ENCODE measurements around the gene RAPGEF4. TPM values are rescaled to one million over a fixed set of nuclear protein-coding genes. Genes with fewer than 3 reads are reported as not detected.

Gene RAPGEF4
- total RNA-seq, 2 donors from 2014 or later = 0.19 to 0.65 TPM

GRCh38 chr2:172870396-172870795 is 134.8 kb downstream of the RAPGEF4 start:
- no peaks in the 10 kb centered on the region for H3K36me3 Mint-ChIP-seq (ENCODE audit: insufficient read depth in 2 of 2)
- H3K4me3 Mint-ChIP-seq = no peak overlapping the region
- no peaks in the 10 kb centered on the region for H3K9me3 Mint-ChIP-seq
- no peaks in the 10 kb centered on the region for H3K27me3 Mint-ChIP-seq (ENCODE audit: low read depth)
- ATAC-seq (replicated peaks in 1 of 2) = no peak
- no peak for DNase-seq
- H3K4me1 Mint-ChIP-seq (ENCODE audit: low read depth) = peaks cover 3% of the 10 kb centered on the region
- no peak overlapping the region for H3K27ac Mint-ChIP-seq

- DNase-seq (no peak), ATAC-seq (replicated peaks in 1 of 2) (no peak)
- Mint-ChIP-seq H3K4me1 (ENCODE audit: low read depth) (peaks cover 7% of the 10 kb centered on the region), H3K9me3 (peaks cover 1 to 3% of the 10 kb centered on the region in 2 donors), H3K27me3 (ENCODE audit: low read depth) (peaks cover 12% of the 10 kb centered on the region), H3K4me3 (no peak overlapping the region), H3K27ac (no peak overlapping the region), H3K36me3 (ENCODE audit: insufficient read depth in 2 of 2) (peaks cover 0 to 1% of the 10 kb centered on the region in 2 donors)
Observed at GRCh38 chr2:172877826-172878225, 142.2 kb downstream of the RAPGEF4 start.

- peaks cover 1 to 3% of the 10 kb centered on the region in 2 donors for H3K9me3 Mint-ChIP-seq
- no peak for DNase-seq
- H3K27ac Mint-ChIP-seq = no peak overlapping the region
- no peak overlapping the region for H3K4me3 Mint-ChIP-seq
- peaks cover 0 to 1% of the 10 kb centered on the region in 2 donors for H3K36me3 Mint-ChIP-seq (ENCODE audit: insufficient read depth in 2 of 2)
- ATAC-seq (replicated peaks in 1 of 2) = no peak
- H3K4me1 Mint-ChIP-seq (ENCODE audit: low read depth) = peaks cover 7% of the 10 kb centered on the region
- H3K27me3 Mint-ChIP-seq (ENCODE audit: low read depth) = peaks cover 12% of the 10 kb centered on the region
Observed at GRCh38 chr2:172878260-172878659, 142.6 kb downstream of the RAPGEF4 start.

- H3K27me3 Mint-ChIP-seq (ENCODE audit: low read depth) = no peaks in the 10 kb centered on the region
- H3K4me3 Mint-ChIP-seq = no peak overlapping the region
- H3K9me3 Mint-ChIP-seq = no peaks in the 10 kb centered on the region
- DNase-seq = no peak
- no peaks in the 10 kb centered on the region for H3K4me1 Mint-ChIP-seq (ENCODE audit: low read depth)
- no peaks in the 10 kb centered on the region for H3K36me3 Mint-ChIP-seq (ENCODE audit: insufficient read depth in 2 of 2)
- H3K27ac Mint-ChIP-seq = no peak overlapping the region
- ATAC-seq (replicated peaks in 1 of 2) = no peak
Observed at GRCh38 chr2:172884336-172884735, 148.7 kb downstream of the RAPGEF4 start.

GRCh38 chr2:172885996-172886395 is 150.4 kb downstream of the RAPGEF4 start:
- Mint-ChIP-seq H3K27me3 (ENCODE audit: low read depth) (no peaks in the 10 kb centered on the region), H3K4me3 (no peak overlapping the region), H3K9me3 (no peaks in the 10 kb centered on the region), H3K36me3 (ENCODE audit: insufficient read depth in 2 of 2) (no peaks in the 10 kb centered on the region), H3K27ac (no peak overlapping the region), H3K4me1 (ENCODE audit: low read depth) (no peaks in the 10 kb centered on the region)
- ATAC-seq (replicated peaks in 1 of 2) = no peak
- DNase-seq = no peak

- Mint-ChIP-seq H3K4me3 (no peak overlapping the region), H3K4me1 (ENCODE audit: low read depth) (no peaks in the 10 kb centered on the region), H3K36me3 (ENCODE audit: insufficient read depth in 2 of 2) (no peaks in the 10 kb centered on the region), H3K9me3 (no peaks in the 10 kb centered on the region), H3K27ac (no peak overlapping the region), H3K27me3 (ENCODE audit: low read depth) (no peaks in the 10 kb centered on the region)
- DNase-seq = no peak
- no peak for ATAC-seq (replicated peaks in 1 of 2)
Observed at GRCh38 chr2:172887280-172887679, 151.6 kb downstream of the RAPGEF4 start.

GRCh38 chr2:172888714-172889669 is 153.3 kb downstream of the RAPGEF4 start:
- Mint-ChIP-seq H3K27ac (no peak overlapping the region), H3K4me3 (no peak overlapping the region), H3K4me1 (ENCODE audit: low read depth) (no peaks in the 10 kb centered on the region), H3K36me3 (ENCODE audit: insufficient read depth in 2 of 2) (no peaks in the 10 kb centered on the region), H3K27me3 (ENCODE audit: low read depth) (peaks cover 8% of the 10 kb centered on the region), H3K9me3 (no peaks in the 10 kb centered on the region)
- no peak for DNase-seq
- ATAC-seq (replicated peaks in 1 of 2) = no peak

- H3K27ac Mint-ChIP-seq = no peak overlapping the region
Observed at GRCh38 chr2:172889768-172890430, 154.3 kb downstream of the RAPGEF4 start.

GRCh38 chr2:172893111-172893510 is 157.5 kb downstream of the RAPGEF4 start:
- DNase-seq (no peak), ATAC-seq (replicated peaks in 1 of 2) (no peak)
- Mint-ChIP-seq H3K4me1 (ENCODE audit: low read depth) (no peaks in the 10 kb centered on the region), H3K4me3 (no peak overlapping the region), H3K27ac (no peak overlapping the region), H3K36me3 (ENCODE audit: insufficient read depth in 2 of 2) (no peaks in the 10 kb centered on the region), H3K9me3 (no peaks in the 10 kb centered on the region), H3K27me3 (ENCODE audit: low read depth) (peaks cover 10% of the 10 kb centered on the region)

More at GRCh38 chr2:172889768-172890430, 154.3 kb downstream of the RAPGEF4 start:
- DNase-seq = no peak
- ATAC-seq (replicated peaks in 1 of 2) = no peak
- Mint-ChIP-seq H3K4me1 (ENCODE audit: low read depth) (no peaks in the 10 kb centered on the region), H3K36me3 (ENCODE audit: insufficient read depth in 2 of 2) (no peaks in the 10 kb centered on the region), H3K4me3 (no peak overlapping the region), H3K27me3 (ENCODE audit: low read depth) (peaks cover 8% of the 10 kb centered on the region), H3K9me3 (no peaks in the 10 kb centered on the region)

- no peak for DNase-seq
- Mint-ChIP-seq H3K27ac (no peak overlapping the region), H3K9me3 (no peaks in the 10 kb centered on the region), H3K4me3 (no peak overlapping the region), H3K27me3 (ENCODE audit: low read depth) (peaks cover 16% of the 10 kb centered on the region), H3K4me1 (ENCODE audit: low read depth) (no peaks in the 10 kb centered on the region), H3K36me3 (ENCODE audit: insufficient read depth in 2 of 2) (no peaks in the 10 kb centered on the region)
- ATAC-seq (replicated peaks in 1 of 2) = no peak
Observed at GRCh38 chr2:172893671-172894070, 158.0 kb downstream of the RAPGEF4 start.

- Mint-ChIP-seq H3K4me3 (no peak overlapping the region), H3K36me3 (ENCODE audit: insufficient read depth in 2 of 2) (no peaks in the 10 kb centered on the region)
- no peak for DNase-seq
Observed at GRCh38 chr2:172894689-172895387, 159.2 kb downstream of the RAPGEF4 start.

GRCh38 chr2:172896661-172897081 is 161.0 kb downstream of the RAPGEF4 start:
- Mint-ChIP-seq H3K4me1 (ENCODE audit: low read depth) (no peaks in the 10 kb centered on the region), H3K27me3 (ENCODE audit: low read depth) (peaks cover 19% of the 10 kb centered on the region), H3K9me3 (no peaks in the 10 kb centered on the region), H3K36me3 (ENCODE audit: insufficient read depth in 2 of 2) (no peaks in the 10 kb centered on the region), H3K27ac (no peak overlapping the region), H3K4me3 (no peak overlapping the region)
- DNase-seq (no peak), ATAC-seq (replicated peaks in 1 of 2) (no peak)

More at GRCh38 chr2:172894689-172895387, 159.2 kb downstream of the RAPGEF4 start:
- no peak overlapping the region for H3K27ac Mint-ChIP-seq
- H3K4me1 Mint-ChIP-seq (ENCODE audit: low read depth) = no peaks in the 10 kb centered on the region
- ATAC-seq (replicated peaks in 1 of 2) = no peak
- H3K9me3 Mint-ChIP-seq = no peaks in the 10 kb centered on the region
- H3K27me3 Mint-ChIP-seq (ENCODE audit: low read depth) = peaks cover 19% of the 10 kb centered on the region

- Mint-ChIP-seq H3K4me3 (no peak overlapping the region), H3K27ac (no peak overlapping the region), H3K36me3 (ENCODE audit: insufficient read depth in 2 of 2) (no peaks in the 10 kb centered on the region), H3K9me3 (no peaks in the 10 kb centered on the region), H3K27me3 (ENCODE audit: low read depth) (peaks cover 11% of the 10 kb centered on the region), H3K4me1 (ENCODE audit: low read depth) (no peaks in the 10 kb centered on the region)
- DNase-seq (no peak), ATAC-seq (replicated peaks in 1 of 2) (no peak)
Observed at GRCh38 chr2:172900871-172901270, 165.2 kb downstream of the RAPGEF4 start.

Measured in activated T-cell treated with anti-CD3 and anti-CD28 coated beads, Interleukin-2, amount 50 U/mL, for 72 hours (primary cell).